ENCODE measurements around the gene STRA6.

DNA sequence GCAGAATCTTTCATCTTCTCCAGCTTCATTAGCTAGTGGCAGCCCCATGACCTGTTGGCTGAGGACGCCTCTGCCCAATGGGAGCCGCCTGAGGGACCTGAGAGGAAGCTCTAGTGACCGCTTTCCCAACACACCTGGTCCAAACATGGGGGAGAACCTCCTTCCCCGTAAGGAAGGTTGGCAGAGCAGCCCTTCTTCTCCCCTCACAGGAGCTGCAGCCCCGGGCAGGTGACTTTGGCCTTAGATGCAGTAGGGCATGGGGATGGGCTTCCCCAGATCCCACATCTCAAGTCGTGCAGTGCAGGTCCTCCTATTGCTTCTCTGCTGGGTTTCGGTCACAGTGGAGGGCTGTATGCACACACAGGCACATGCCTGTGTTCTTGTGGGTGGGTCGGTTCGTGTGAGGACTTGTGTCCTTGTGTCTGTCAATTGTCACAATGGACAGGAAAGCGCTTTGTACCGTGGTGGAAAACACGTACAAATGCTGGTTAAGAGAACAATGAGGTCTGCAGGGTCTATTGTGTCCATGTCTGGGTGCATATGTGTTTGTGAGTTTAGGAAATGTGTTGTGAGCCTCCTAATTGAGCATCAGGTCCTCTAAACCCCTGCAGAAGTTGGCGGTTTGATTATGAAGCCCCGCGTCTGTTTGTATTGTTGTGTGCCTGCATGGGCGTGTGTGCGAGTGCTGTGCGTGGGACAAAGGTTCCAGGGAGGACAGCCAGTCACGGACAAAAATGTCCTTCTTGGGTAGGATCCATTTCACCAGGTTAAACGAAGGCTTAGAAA lies 70.8 kb downstream of the STRA6 start:
- TF ChIP-seq ARNT (IDR thresholded peaks at IDR 0.05), result no peak
- TF ChIP-seq, protein P1, sequence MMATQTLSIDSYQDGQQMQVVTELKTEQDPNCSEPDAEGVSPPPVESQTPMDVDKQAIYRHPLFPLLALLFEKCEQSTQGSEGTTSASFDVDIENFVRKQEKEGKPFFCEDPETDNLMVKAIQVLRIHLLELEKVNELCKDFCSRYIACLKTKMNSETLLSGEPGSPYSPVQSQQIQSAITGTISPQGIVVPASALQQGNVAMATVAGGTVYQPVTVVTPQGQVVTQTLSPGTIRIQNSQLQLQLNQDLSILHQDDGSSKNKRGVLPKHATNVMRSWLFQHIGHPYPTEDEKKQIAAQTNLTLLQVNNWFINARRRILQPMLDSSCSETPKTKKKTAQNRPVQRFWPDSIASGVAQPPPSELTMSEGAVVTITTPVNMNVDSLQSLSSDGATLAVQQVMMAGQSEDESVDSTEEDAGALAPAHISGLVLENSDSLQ (IDR thresholded peaks at IDR 0.05), result no peak
- TF ChIP-seq FOXK2 (IDR thresholded peaks at IDR 0.05), result no peak
